ENCODE data around the gene PTPRA. TPM values are rescaled to one million over a fixed set of nuclear protein-coding genes. Genes with fewer than 3 reads are reported as not detected.

PTPRA gene
- total and polyA plus RNA-seq, 2 donors from 2014 or later, result 33.1 to 70.3 TPM

DNA sequence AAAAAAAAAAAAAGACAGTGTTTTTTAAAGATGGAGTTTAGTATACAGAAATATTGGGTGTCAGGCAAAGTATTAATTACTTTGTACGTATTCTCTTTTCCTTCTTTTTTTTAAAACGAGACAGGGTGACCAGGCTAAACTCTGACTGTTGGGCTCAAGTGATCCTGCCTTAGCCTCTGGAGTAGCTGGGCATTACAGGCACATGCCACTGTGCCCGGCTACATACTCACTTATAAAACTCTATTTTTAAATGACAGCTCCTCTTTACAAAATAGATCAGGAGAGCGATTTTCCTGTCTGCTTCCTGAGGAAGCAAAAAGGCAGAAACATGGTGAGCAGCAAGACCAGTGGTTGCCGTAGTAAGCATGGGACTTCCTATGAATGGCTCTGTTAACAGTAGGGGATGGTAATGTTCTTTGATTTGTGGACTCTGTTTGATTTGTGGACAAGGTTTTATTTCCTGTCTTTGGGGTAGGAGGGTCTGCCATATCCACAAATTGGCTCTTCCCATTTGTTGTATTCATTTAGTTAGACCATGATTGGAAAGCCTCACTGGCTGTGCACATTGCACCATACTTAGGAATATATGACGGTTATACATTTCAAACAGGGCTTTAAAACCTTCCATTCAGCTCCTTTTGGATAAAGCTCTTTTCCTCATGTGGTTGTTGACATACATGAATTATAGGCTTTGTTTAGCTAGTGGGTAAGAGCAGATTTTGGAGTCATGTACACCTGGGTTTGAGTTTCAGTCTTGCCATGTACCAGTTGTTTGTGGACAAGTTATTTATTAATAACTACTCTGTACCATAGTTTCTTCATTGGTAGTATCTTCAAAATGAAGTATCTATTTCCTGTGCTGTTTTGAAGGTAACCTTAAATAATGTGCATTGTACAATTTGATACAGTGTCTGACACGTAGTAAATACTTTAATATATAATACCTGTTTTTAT is 45.1 kb downstream of the PTPRA start:
- Histone ChIP-seq H3K4me1 (ENCODE audit: control insufficient read depth in 2 of 3, insufficient read depth in 2 of 3, low read depth in 1 of 3, low read length in 3 of 3) (peaks cover 0 to 23% (median 6%) of the 10 kb centered on the region in 3 donors), H3K27me3 (ENCODE audit: control insufficient read depth, insufficient read depth, low read length) (no peaks in the 10 kb centered on the region), H3K36me3 (ENCODE audit: control insufficient read depth in 2 of 3, insufficient read depth in 3 of 3, low read length in 3 of 3) (no peaks in the 10 kb centered on the region), H3K9me3 (ENCODE audit: control insufficient read depth in 2 of 3, insufficient read depth in 1 of 3, low read length in 3 of 3) (no peaks in the 10 kb centered on the region), H3K4me3 (ENCODE audit: low read length in 3 of 3) (no peak overlapping the region), H3K9ac (ENCODE audit: low read length in 3 of 3) (no peak overlapping the region), H3K27ac (ENCODE audit: low read depth in 2 of 2, low read length in 2 of 2) (no peak overlapping the region)
- intact Hi-C loops (cut with DNase I), result no loop called here
- TF ChIP-seq, protein P1, sequence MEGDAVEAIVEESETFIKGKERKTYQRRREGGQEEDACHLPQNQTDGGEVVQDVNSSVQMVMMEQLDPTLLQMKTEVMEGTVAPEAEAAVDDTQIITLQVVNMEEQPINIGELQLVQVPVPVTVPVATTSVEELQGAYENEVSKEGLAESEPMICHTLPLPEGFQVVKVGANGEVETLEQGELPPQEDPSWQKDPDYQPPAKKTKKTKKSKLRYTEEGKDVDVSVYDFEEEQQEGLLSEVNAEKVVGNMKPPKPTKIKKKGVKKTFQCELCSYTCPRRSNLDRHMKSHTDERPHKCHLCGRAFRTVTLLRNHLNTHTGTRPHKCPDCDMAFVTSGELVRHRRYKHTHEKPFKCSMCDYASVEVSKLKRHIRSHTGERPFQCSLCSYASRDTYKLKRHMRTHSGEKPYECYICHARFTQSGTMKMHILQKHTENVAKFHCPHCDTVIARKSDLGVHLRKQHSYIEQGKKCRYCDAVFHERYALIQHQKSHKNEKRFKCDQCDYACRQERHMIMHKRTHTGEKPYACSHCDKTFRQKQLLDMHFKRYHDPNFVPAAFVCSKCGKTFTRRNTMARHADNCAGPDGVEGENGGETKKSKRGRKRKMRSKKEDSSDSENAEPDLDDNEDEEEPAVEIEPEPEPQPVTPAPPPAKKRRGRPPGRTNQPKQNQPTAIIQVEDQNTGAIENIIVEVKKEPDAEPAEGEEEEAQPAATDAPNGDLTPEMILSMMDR (IDR thresholded peaks at IDR 0.05; ENCODE audit: borderline replicate concordance, extremely low read depth, insufficient read depth), result no peak
- FAIRE-seq (no peak), DNase-seq (no peak)

DNA sequence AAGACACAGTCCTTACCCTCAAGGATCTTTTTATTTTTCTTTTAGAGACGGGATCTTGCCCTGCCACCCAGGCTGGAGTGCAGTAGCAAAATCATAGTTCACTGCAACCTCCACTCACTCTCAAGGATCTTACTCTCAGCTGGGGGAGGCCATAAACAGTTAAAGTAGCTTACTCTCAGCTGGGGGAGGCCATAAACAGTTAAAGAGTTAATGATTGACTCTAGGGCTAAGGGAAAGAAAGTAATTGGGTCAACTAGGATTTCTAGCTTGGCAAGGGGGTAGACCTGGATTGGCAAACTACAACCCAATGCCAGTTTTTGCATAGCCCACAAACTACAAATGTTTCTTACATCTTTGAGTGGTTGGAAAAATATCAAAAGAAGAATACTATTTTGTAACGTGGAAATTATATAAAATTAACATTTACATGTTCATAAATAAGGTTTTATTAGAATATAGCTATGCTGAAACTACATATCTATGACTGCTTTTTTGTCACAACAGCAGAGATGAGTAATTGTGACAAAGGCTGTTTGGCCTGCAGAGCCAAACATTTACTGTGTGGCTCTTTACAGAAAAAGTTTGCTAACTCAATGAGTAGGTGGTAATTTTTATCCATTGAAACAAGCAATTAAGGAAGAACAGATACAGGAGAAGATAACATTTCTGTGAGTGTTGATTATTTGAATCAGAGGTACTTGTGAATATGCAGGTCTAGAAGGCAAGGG is 46.4 kb downstream of the PTPRA start:
- H3K9ac ChIP-seq (ENCODE audit: low read length in 3 of 3), result no peak overlapping the region
- intact Hi-C loops (cut with DNase I), result no loop called here
- no peak overlapping the region for H3K27ac ChIP-seq (ENCODE audit: low read depth in 2 of 2, low read length in 2 of 2)
- H3K4me3 ChIP-seq (ENCODE audit: low read length in 3 of 3), result no peak overlapping the region
- H3K4me1 ChIP-seq (ENCODE audit: control insufficient read depth in 2 of 3, insufficient read depth in 2 of 3, low read depth in 1 of 3, low read length in 3 of 3), result peaks cover 0 to 23% (median 6%) of the 10 kb centered on the region in 3 donors
- H3K36me3 ChIP-seq (ENCODE audit: control insufficient read depth in 2 of 3, insufficient read depth in 3 of 3, low read length in 3 of 3), result peaks cover 0 to 4% (median 2%) of the 10 kb centered on the region in 3 donors
- DNase-seq (peak in 2 of 5 donors; percentile 54 to 59), FAIRE-seq (peak; percentile 76)
- TF ChIP-seq, protein P1 (IDR thresholded peaks at IDR 0.05; ENCODE audit: borderline replicate concordance, extremely low read depth, insufficient read depth), result no peak
- H3K9me3 ChIP-seq (ENCODE audit: control insufficient read depth in 2 of 3, insufficient read depth in 1 of 3, low read length in 3 of 3), result no peaks in the 10 kb centered on the region
- no peaks in the 10 kb centered on the region for H3K27me3 ChIP-seq (ENCODE audit: control insufficient read depth, insufficient read depth, low read length)

DNA sequence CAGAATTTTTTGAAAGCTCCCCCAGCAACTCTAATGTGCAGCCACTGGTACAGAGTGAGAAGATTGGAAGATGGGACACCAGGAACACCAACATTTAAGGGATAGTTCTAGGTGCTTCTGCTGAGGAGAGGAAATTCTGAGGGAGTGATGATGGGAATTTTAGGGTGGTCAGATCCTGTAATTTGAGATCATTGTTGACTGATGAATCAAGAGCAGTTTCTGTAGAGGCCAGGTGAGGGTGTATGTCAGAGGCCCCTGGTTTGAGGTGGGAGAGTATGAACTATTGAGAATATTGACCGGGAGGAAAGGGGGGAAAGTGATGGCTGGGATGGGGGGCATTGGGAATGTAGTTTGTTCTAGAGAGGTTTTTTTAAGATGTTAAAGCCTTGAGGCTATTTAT is 47.2 kb downstream of the PTPRA start:
- Histone ChIP-seq H3K4me3 (ENCODE audit: low read length in 3 of 3) (no peak overlapping the region), H3K27me3 (ENCODE audit: control insufficient read depth, insufficient read depth, low read length) (no peaks in the 10 kb centered on the region), H3K9ac (ENCODE audit: low read length in 3 of 3) (no peak overlapping the region), H3K36me3 (ENCODE audit: control insufficient read depth in 2 of 3, insufficient read depth in 3 of 3, low read length in 3 of 3) (peaks cover 2 to 4% (median 2%) of the 10 kb centered on the region in 3 donors), H3K4me1 (ENCODE audit: control insufficient read depth in 2 of 3, insufficient read depth in 2 of 3, low read depth in 1 of 3, low read length in 3 of 3) (peaks cover 0 to 23% (median 6%) of the 10 kb centered on the region in 3 donors), H3K9me3 (ENCODE audit: control insufficient read depth in 2 of 3, insufficient read depth in 1 of 3, low read length in 3 of 3) (no peaks in the 10 kb centered on the region), H3K27ac (ENCODE audit: low read depth in 2 of 2, low read length in 2 of 2) (no peak overlapping the region)
- intact Hi-C loops (cut with DNase I), result no loop called here
- DNase-seq (no peak), FAIRE-seq (no peak)
- TF ChIP-seq, protein P1 (IDR thresholded peaks at IDR 0.05; ENCODE audit: borderline replicate concordance, extremely low read depth, insufficient read depth), result no peak
